Measurements from ENCODE around the gene TTC27.

GRCh38 chr2:32688541-32688940, 60.7 kb downstream of the TTC27 start:
- no peak for TF ChIP-seq CTCF (IDR thresholded peaks at IDR 0.05)
- no peak for TF ChIP-seq ZFX (IDR thresholded peaks at IDR 0.05; ENCODE audit: borderline replicate concordance)

Measured in 22Rv1 (cell line).